Kidney epithelial cell (primary cell): ENCODE measurements around the gene SLC25A25. TPM values are rescaled to one million over a fixed set of nuclear protein-coding genes. Genes with fewer than 3 reads are reported as not detected.

Experiments used
- DNase-seq: peaks from one replicate; pipeline ENCODE4 v3.0.0-alpha.2; 2010; ENCODE audit warnings: low read depth
- H3K27me3 ChIP-seq: 2 replicates; pipeline ENCODE4 v1.6.0; 2011; ENCODE audit warnings: low read length; ENCODE audit not compliant: control insufficient read depth, insufficient read depth
- H3K36me3 ChIP-seq: 2 replicates; pipeline ENCODE4 v1.5.1; 2011; ENCODE audit warnings: low read length; ENCODE audit not compliant: control insufficient read depth, insufficient read depth
- H3K4me3 ChIP-seq: 2 replicates; pipeline ENCODE4 v1.5.1; 2011; ENCODE audit warnings: low read depth, mild to moderate bottlenecking, control low read depth, low read length
- total RNA-seq: library from RNA; depleted of rRNA; stranded (reverse); fragments of >200 nt; gene quantifications from 2 replicates; pipeline ENCODE4 v1.2.3, GENCODE V29; 2015
- TF ChIP-seq, protein P1 (sequence below): IDR thresholded peaks from 2 replicates; pipeline ENCODE4 v1.5.1; 2011; ENCODE audit warnings: mild to moderate bottlenecking, moderate library complexity, low read length, control low read depth, inconsistent platforms; ENCODE audit not compliant: insufficient read depth, poor library complexity, severe bottlenecking

SLC25A25 gene
- total RNA-seq, 1 donor from 2014 or later = 22.8 TPM

DNA sequence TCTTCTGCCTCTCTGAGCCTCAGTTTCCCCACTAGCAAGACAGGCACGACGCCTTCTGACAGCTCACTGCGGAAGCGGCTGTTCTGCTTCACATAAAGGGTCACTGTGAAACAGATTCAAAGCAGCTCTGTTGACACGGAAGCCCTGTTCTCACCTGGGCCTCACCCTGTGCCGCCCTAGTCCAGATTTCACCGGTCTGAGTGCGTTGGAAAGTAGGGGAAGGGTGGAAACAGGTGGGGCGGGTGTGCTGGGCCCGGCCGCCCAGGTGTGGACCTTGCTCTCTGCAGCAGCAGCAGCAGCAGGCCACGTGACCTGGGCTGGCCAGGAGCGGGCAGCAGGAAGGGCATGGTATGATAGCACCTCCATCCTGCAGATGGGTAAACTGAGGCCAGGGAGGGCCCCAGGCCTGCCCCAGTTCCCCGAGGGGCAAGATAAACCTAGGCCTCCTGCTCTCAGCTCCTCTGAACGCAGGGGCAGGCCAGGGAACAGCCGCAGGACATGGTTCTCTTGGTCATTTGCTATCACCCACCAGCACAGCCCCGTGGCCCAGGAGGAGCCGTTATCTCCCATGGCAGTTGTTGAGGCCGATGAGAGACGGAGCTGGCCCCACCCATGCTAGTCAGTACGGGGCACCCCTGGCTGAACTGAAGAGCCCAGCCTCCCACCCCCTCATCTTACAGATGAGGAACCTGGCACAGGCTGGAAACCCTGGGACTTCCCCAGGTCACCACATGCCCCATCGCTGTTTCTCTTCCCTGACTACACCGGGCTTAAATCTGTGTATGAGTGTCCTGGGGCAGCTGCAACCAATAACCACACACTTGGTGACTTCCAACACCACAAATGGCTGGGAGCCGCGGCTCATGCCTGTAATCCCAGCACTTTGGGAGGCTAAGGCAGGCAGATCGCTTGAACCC, 47.4 kb downstream of the SLC25A25 start:
- TF ChIP-seq, protein P1, sequence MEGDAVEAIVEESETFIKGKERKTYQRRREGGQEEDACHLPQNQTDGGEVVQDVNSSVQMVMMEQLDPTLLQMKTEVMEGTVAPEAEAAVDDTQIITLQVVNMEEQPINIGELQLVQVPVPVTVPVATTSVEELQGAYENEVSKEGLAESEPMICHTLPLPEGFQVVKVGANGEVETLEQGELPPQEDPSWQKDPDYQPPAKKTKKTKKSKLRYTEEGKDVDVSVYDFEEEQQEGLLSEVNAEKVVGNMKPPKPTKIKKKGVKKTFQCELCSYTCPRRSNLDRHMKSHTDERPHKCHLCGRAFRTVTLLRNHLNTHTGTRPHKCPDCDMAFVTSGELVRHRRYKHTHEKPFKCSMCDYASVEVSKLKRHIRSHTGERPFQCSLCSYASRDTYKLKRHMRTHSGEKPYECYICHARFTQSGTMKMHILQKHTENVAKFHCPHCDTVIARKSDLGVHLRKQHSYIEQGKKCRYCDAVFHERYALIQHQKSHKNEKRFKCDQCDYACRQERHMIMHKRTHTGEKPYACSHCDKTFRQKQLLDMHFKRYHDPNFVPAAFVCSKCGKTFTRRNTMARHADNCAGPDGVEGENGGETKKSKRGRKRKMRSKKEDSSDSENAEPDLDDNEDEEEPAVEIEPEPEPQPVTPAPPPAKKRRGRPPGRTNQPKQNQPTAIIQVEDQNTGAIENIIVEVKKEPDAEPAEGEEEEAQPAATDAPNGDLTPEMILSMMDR = no peak

DNA sequence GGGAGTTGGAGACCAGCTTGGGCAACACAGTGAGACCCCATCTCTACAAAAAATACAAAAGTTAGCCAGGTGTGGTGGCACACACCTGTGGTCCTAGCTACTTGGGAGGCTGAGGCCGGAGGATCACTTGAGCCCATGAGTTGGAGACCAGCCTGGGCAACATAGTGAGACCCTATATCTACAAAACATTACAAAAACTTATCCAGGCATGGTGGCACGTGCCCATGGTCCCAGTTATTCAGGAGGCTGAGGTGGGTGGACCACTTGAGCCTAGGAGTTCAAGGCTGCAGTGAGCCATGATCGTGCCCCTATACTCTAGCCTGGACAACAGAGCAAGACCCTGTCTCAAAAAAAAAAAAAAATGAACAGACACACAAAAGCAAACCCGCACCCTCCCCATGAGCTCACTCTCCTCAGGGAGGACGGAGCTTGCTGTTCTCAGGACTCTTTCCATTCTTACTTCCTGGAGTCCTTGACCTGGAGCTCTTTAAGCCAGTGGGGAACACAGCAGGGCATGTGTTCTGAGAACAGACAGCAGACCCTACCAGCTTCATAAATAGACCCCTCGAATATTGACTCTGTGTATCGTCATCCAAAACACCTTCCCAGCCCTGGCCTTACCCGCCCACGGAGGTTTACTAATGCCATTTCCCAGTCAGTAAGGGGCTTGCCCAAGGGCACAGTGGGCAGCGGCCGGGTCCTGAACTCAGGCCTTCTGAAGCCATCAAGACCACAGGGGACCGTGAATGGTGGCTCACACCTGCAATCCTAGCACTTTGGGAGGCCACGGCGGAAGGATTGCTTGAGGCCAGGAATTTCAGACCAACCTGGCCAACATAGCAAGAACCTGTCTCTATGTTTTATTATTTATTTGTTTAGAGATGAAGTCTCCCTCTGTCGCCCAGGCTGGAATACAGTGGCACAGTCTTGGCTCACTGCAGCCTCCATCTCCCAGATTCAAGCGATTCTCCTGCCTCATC, 48.4 kb downstream of the SLC25A25 start:
- DNase-seq = no peak
- peaks cover 1% of the 10 kb centered on the region for H3K36me3 ChIP-seq
- no peak overlapping the region for H3K4me3 ChIP-seq
- no peaks in the 10 kb centered on the region for H3K27me3 ChIP-seq
- TF ChIP-seq, protein P1 = no peak

More for the DNA sequence above, 47.4 kb downstream of the SLC25A25 start:
- Histone ChIP-seq H3K36me3 (no peaks in the 10 kb centered on the region), H3K27me3 (no peaks in the 10 kb centered on the region), H3K4me3 (no peak overlapping the region)
- DNase-seq = no peak

DNA sequence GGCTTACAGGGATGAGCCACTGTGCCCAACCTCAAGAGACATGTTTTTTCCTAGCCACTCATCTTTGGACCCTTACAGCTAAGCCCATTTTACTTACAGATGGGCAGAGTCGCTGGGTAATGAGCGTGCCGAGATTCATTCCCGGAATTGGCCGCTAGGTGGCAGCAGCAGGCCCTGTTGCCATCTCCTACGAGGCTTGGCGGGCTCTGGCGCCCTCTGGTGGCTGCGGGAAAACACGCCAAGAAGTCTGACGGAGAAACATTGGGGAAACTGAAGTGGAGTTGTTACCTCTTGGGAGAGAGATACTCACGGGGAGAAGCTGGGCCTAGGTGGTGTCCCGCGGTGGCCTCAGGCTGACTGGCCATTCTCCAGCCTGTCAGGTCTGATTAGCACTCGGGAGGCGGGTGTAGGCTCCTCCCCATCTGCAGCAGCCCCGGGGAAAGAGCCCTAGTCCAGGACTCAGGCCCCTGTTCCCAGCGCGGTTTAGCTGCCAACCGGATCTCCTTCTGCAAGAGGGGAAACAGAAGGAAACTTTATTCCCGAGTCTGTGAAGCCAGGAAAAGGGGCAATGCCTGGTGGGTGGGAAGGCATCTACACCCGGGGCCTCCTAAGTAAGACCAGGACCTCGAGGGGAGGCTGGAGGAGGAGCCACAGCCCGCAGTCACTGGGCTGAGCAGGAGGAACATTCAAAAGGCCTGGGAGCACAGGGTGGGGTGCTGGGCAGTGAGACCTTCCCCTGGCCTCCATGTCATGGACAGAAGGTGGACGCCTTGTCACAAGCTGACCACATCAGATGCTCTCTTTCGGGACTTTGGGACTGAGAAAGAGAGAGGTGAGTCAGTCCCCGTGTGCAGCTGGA, 49.8 kb downstream of the SLC25A25 start:
- TF ChIP-seq, protein P1 = peak; percentile 100
- Histone ChIP-seq H3K27me3 (no peaks in the 10 kb centered on the region), H3K36me3 (peaks cover 1% of the 10 kb centered on the region), H3K4me3 (no peak overlapping the region)
- DNase-seq = no peak

DNA sequence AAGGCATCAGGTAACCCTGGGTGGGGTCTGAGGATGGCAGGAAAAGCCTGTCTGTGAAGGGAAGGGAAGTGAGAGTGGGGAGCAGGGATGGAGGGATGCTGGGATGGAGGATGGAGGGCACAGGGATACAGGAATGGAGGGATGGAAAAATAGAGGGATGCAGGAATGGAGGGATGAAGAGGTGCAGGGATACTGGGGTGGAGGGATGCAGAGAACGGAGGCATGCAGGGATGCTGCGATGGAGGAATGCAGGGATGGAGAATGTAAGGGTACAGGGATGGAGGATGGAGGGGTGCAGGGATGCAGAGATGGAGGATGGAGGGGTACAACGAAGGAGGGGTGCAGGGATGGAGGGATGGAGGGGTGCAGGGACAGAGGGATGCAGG, 50.4 kb downstream of the SLC25A25 start:
- TF ChIP-seq, protein P1 = no peak
- DNase-seq = no peak
- Histone ChIP-seq H3K27me3 (no peaks in the 10 kb centered on the region), H3K4me3 (no peak overlapping the region), H3K36me3 (peaks cover 1% of the 10 kb centered on the region)

DNA sequence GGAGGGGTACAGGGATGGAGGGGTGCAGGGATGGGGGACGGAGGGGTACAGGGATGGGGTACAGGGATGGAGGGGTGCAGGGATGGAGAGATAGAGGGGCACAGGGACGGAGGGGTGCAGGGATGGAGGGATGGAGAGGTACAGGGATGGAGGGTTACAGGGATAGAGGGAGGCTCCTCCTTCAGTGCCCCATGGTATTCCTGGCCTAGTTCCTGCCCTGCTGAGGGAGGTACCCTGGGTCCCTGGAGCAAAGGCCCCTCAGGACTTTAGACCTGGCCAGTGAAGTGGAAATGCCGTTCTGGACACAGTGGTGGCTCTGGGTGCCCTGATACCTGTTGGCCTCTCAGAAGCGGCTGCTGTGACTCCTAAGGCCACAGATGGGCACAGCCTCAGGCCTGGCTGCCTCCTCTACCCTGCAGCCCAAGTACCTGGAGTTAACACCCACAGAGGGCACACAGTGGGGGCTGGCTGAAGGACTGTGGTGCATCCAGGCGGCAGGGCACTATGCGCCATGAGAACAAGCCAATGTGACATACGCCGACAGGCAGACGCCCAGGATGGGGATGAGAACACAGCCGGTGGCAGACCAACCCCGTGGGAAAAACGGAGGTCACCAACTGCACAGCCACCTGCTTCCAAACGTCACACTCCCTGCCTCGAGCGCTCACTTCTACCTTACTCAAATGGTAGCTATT, 51.1 kb downstream of the SLC25A25 start:
- H3K36me3 ChIP-seq = peaks cover 1% of the 10 kb centered on the region
- TF ChIP-seq, protein P1 = no peak

More for the DNA sequence above, 51.1 kb downstream of the SLC25A25 start:
- DNase-seq = no peak
- Histone ChIP-seq H3K4me3 (no peak overlapping the region), H3K27me3 (no peaks in the 10 kb centered on the region)
